ENCODE results near the gene CRP.
"Not testable (repeated sequence)": the region's sequence is repeated elsewhere in the genome, so short reads cannot be mapped to it uniquely, and the experiment has no call there.

Gene CRP

GRCh38 chr1:159714529-159714928, at the start of gene CRP:
TSS of gene CRP (minus strand) at chr1:159714589. CDS start at chr1:159714485, 104 bp downstream.
- DNase-seq (ENCODE audit: low read depth), result no peak

GRCh38 chr1:159763686-159764085, 49.3 kb upstream of the CRP start:
- DNase-seq (ENCODE audit: low read depth), result no peak

- no peak for DNase-seq (ENCODE audit: low read depth)
Observed at GRCh38 chr1:159756397-159756796, 42.0 kb upstream of the CRP start.

- DNase-seq (ENCODE audit: low read depth), result no peak
Observed at GRCh38 chr1:159755451-159756007, 41.1 kb upstream of the CRP start.

- DNase-seq (ENCODE audit: low read depth), result no peak
Observed at GRCh38 chr1:159753386-159753785, 39.0 kb upstream of the CRP start.

GRCh38 chr1:159752135-159752580, 37.8 kb upstream of the CRP start:
- no peak for DNase-seq (ENCODE audit: low read depth)

- DNase-seq (ENCODE audit: low read depth), result no peak
Observed at GRCh38 chr1:159751031-159751430, 36.6 kb upstream of the CRP start.

- DNase-seq (ENCODE audit: low read depth), result no peak
Observed at GRCh38 chr1:159750621-159751020, 36.2 kb upstream of the CRP start.

- DNase-seq (ENCODE audit: low read depth), result no peak
Observed at GRCh38 chr1:159749630-159750029, 35.2 kb upstream of the CRP start.

- no peak for DNase-seq (ENCODE audit: low read depth)
Observed at GRCh38 chr1:159748370-159748769, 34.0 kb upstream of the CRP start.

GRCh38 chr1:159746666-159747065, 32.3 kb upstream of the CRP start:
- no peak for DNase-seq (ENCODE audit: low read depth)

- no peak for DNase-seq (ENCODE audit: low read depth)
Observed at GRCh38 chr1:159743651-159744410, 29.4 kb upstream of the CRP start.

GRCh38 chr1:159737238-159737916, 23.0 kb upstream of the CRP start:
- DNase-seq (ENCODE audit: low read depth), result no peak

GRCh38 chr1:159723188-159723587, 8.8 kb upstream of the CRP start:
- not testable (repeated sequence) for DNase-seq (ENCODE audit: low read depth)

GRCh38 chr1:159719990-159720389, 5.6 kb upstream of the CRP start:
- no peak for DNase-seq (ENCODE audit: low read depth)

GRCh38 chr1:159715855-159716254, 1.5 kb upstream of the CRP start:
- DNase-seq (ENCODE audit: low read depth), result no peak

GRCh38 chr1:159712080-159712479, 2.3 kb downstream of the CRP start:
- DNase-seq (ENCODE audit: low read depth), result no peak

GRCh38 chr1:159707472-159708260, 6.7 kb downstream of the CRP start:
- DNase-seq (ENCODE audit: low read depth), result no peak

GRCh38 chr1:159705904-159706256, 8.5 kb downstream of the CRP start:
- DNase-seq (ENCODE audit: low read depth), result no peak

- no peak for DNase-seq (ENCODE audit: low read depth)
Observed at GRCh38 chr1:159705251-159705903, 9.0 kb downstream of the CRP start.

- no peak for DNase-seq (ENCODE audit: low read depth)
Observed at GRCh38 chr1:159704481-159704880, 9.9 kb downstream of the CRP start.

- no peak for DNase-seq (ENCODE audit: low read depth)
Observed at GRCh38 chr1:159700312-159700711, 14.1 kb downstream of the CRP start.

All from stimulated activated CD8-positive, alpha-beta memory T cell treated with anti-CD3 and anti-CD28 coated beads, Interleukin-12 subunit alpha, Interleukin-12 subunit beta, amount 100 ng/mL, for 1 hour (primary cell).